K562 (cell line): Measurements from ENCODE around the gene SERTAD2. TPM values are rescaled to one million over a fixed set of nuclear protein-coding genes. Genes with fewer than 3 reads are reported as not detected.

Experiments
- ATAC-seq: fragments of 200-7000 bp; cut with Tn5 transposase; 3 replicates; pipeline ENCODE4 v1.9.1; 2020; ENCODE audit warnings: moderate library complexity
- BruUV-seq: library from RNA; stranded (reverse); fragments of 400-500 nt; replicated peaks from 2 replicates; lab custom pipeline; 2021; lab: Mats Ljungman, UMichigan
- CTCF ChIA-PET: fragments of 300-600 bp; formaldehyde crosslinking; extraction: SDS; loops from one replicate; lab custom pipeline; 2021; ENCODE audit warnings: low intra/inter-chr PET ratio; lab: Yijun Ruan, JAX
- POLR2A ChIA-PET: fragments of 300-600, 350-650 bp; sonication (Branson Sonifier 250); formaldehyde crosslinking; extraction: SDS; loops from one replicate; lab custom pipeline; 2021; ENCODE audit warnings: antibody characterized with exemption, inconsistent platforms; lab: Yijun Ruan, JAX
- DNase-seq, 4 experiments: peaks; one replicate each; pipeline versions ENCODE4 v3.0.0 to v3.0.0-alpha.2; 2011 to 2018; ENCODE audit warnings: low spot score in 3 of 4, mixed read lengths in 3 of 4; ENCODE audit errors: extremely low read depth in 1 of 4
- FAIRE-seq: peaks from 2 replicates; lab custom pipeline; 2011; peaks lifted over from hg19 to GRCh38; lab: Jason Lieb, UNC
- H2AFZ ChIP-seq: 2 replicates; pipeline ENCODE4 v1.6.0; 2011; ENCODE audit warnings: low read depth, low read length, control low read depth, inconsistent platforms
- H3K27ac ChIP-seq: fragments of 200-600 bp; 3 replicates; pipeline ENCODE4 v1.8.0; 2011; ENCODE audit warnings: low read depth, mild to moderate bottlenecking, control low read depth, inconsistent platforms, low read length, moderate library complexity, mixed read lengths; ENCODE audit errors: extremely low read depth
- H3K27me3 ChIP-seq, 2 experiments: fragments of 300-600 bp in 1 of 2; 2 replicates in 1 of 2; 3 replicates in 1 of 2; pipeline versions ENCODE4 v1.6.0 to v1.8.0; 2011; ENCODE audit warnings: inconsistent platforms in 2 of 2, low read length in 2 of 2, mild to moderate bottlenecking in 1 of 2, mixed read lengths in 1 of 2, moderate library complexity in 1 of 2; ENCODE audit not compliant: control insufficient read depth in 2 of 2, insufficient read depth in 2 of 2
- H3K36me3 ChIP-seq: fragments of 300-600 bp; 3 replicates; pipeline ENCODE4 v1.8.0; 2011; ENCODE audit warnings: mild to moderate bottlenecking, low read length, inconsistent platforms; ENCODE audit not compliant: control insufficient read depth, insufficient read depth
- H3K4me1 ChIP-seq, 2 experiments: fragments of 200-600 bp in 1 of 2; replicated peaks in 1 of 2; 2 replicates in 1 of 2; 3 replicates in 1 of 2; pipeline versions ENCODE4 v1.5.1 to v1.8.0; 2011; ENCODE audit warnings: inconsistent platforms in 2 of 2, low read length in 2 of 2, mild to moderate bottlenecking in 1 of 2, mixed read lengths in 1 of 2, moderate library complexity in 1 of 2; ENCODE audit not compliant: control insufficient read depth in 2 of 2, insufficient read depth in 2 of 2
- H3K4me2 ChIP-seq: 2 replicates; pipeline ENCODE4 v1.6.1; 2011; ENCODE audit warnings: low read length, control low read depth, inconsistent platforms, mixed read lengths; ENCODE audit not compliant: insufficient read depth
- H3K4me3 ChIP-seq: fragments of 200-600 bp; sonication (generic), shearing (Covaris generic); 2 replicates; pipeline ENCODE4 v1.5.1; 2016; ENCODE audit warnings: control low read depth, inconsistent platforms
- H3K79me2 ChIP-seq: fragments of 200-600 bp; 3 replicates; pipeline ENCODE4 v1.8.0; 2011; ENCODE audit warnings: low read length, inconsistent platforms; ENCODE audit not compliant: control insufficient read depth, insufficient read depth
- H3K9ac ChIP-seq, 2 experiments: 2 replicates each; pipeline versions ENCODE4 v1.6.0 to v1.6.1; 2011; ENCODE audit warnings: low read depth in 2 of 2, low read length in 2 of 2, control low read depth in 1 of 2, inconsistent platforms in 1 of 2, mild to moderate bottlenecking in 1 of 2, mixed read lengths in 1 of 2; ENCODE audit not compliant: insufficient read depth in 1 of 2
- H3K9me1 ChIP-seq: one replicate; pipeline ENCODE4 v1.6.0; 2011; ENCODE audit warnings: inconsistent platforms, mild to moderate bottlenecking, low read length, moderate library complexity; ENCODE audit not compliant: control insufficient read depth, insufficient read depth
- H3K9me3 ChIP-seq: replicated peaks from 2 replicates; pipeline ENCODE4 v1.5.1; 2011; ENCODE audit warnings: low read depth, low read length, inconsistent platforms; ENCODE audit not compliant: control insufficient read depth, insufficient read depth
- H4K20me1 ChIP-seq: replicated peaks from 2 replicates; pipeline ENCODE4 v1.6.1; 2011; ENCODE audit warnings: low read length, inconsistent platforms, mixed read lengths; ENCODE audit not compliant: control insufficient read depth, insufficient read depth
- AFF4 ChIP-seq: sonication (generic); formaldehyde crosslinking; IDR thresholded peaks from 2 replicates; pipeline ENCODE4 v1.8.0; 2023; ENCODE audit warnings: mild to moderate bottlenecking, missing genetic modification reagents
- CTBP1 ChIP-seq: fragments of 450-650 bp; IDR thresholded peaks from 2 replicates; pipeline ENCODE4 v1.6.1; 2016; ENCODE audit warnings: borderline replicate concordance
- ETV1 ChIP-seq: fragments of 450-650 bp; conservative IDR thresholded peaks from 2 replicates; pipeline ENCODE4 v1.6.1; 2016; ENCODE audit warnings: missing genetic modification characterization, control low read depth, low read depth, missing compliant biosample characterization
- FIP1L1 ChIP-seq: fragments of 200-400 bp; formaldehyde crosslinking; IDR thresholded peaks from 2 replicates; pipeline ENCODE4 v1.6.1; 2018; ENCODE audit warnings: mild to moderate bottlenecking, low read depth, low read length; ENCODE audit not compliant: poor library complexity, severe bottlenecking
- HMBOX1 ChIP-seq: sonication (generic); IDR thresholded peaks from 2 replicates; pipeline ENCODE4 v1.6.1; 2016
- HNRNPLL ChIP-seq: fragments of 200-400 bp; formaldehyde crosslinking; IDR thresholded peaks from 2 replicates; pipeline ENCODE4 v1.6.1; 2017; ENCODE audit warnings: low read length, low read depth, mild to moderate bottlenecking; ENCODE audit not compliant: poor library complexity, severe bottlenecking
- KDM2B ChIP-seq: fragments of 250-450 bp; sonication (Bioruptor Pico); IDR thresholded peaks from 2 replicates; pipeline ENCODE4 v1.8.0; 2021; ENCODE audit warnings: mild to moderate bottlenecking, moderate library complexity
- KLF6 ChIP-seq: fragments of 250-450 bp; sonication (Bioruptor Pico); IDR thresholded peaks from 2 replicates; pipeline ENCODE4 v1.4.0; 2020; ENCODE audit warnings: mild to moderate bottlenecking, moderate library complexity, borderline replicate concordance
- L3MBTL2 ChIP-seq: fragments of 450-650 bp; IDR thresholded peaks from 2 replicates; pipeline ENCODE4 v1.6.1; 2016; ENCODE audit warnings: mild to moderate bottlenecking, moderate library complexity
- PHB ChIP-seq: fragments of 250-450 bp; sonication (Bioruptor Pico); IDR thresholded peaks from 2 replicates; pipeline ENCODE4 v1.5.0; 2021
- SREBF1 ChIP-seq: fragments of 150-350 bp; IDR thresholded peaks from 2 replicates; pipeline ENCODE4 v1.6.1; 2014; ENCODE audit warnings: antibody characterized with exemption, low read depth, low read length, borderline replicate concordance
- THAP12 ChIP-seq: fragments of 250-450 bp; sonication (Bioruptor Pico); IDR thresholded peaks from 2 replicates; pipeline ENCODE4 v1.9.0; 2021; ENCODE audit warnings: mild to moderate bottlenecking, inconsistent platforms
- USF1 ChIP-seq: sonication (generic); formaldehyde crosslinking; IDR thresholded peaks from 2 replicates; pipeline ENCODE4 v1.9.0; 2022; ENCODE audit warnings: mild to moderate bottlenecking, missing genetic modification reagents
- WGBS: fragments of 100-300 bp; shearing (Covaris generic); methylation state at CpG from one replicate; pipeline ENCODE4 v1.1.6; 2016; ENCODE audit warnings: low coverage, mixed read lengths; ENCODE audit not compliant: insufficient coverage; ENCODE audit errors: missing lambda C conversion rate; 5-methylcytosine and 5-hydroxymethylcytosine counted together
- in situ Hi-C: fragments of 300-500 bp; cut with MboI; formaldehyde crosslinking; loops from 4 replicates; pipeline ENCODE4 v1.15.0; 2018; ENCODE audit warnings: inconsistent platforms, mixed read lengths
- intact Hi-C: fragments of 100-400 bp; cut with micrococcal nuclease; formaldehyde crosslinking; loops from 2 replicates; pipeline ENCODE4 v1.14.2; 2022
- polyA plus RNA-seq, 8 experiments: library from polyadenylated mRNA; depleted of rRNA in 4 of 8; stranded (reverse) in 5 of 8; unstranded in 3 of 8; fragments of >200 nt; fragmentation: Nextera tagmentation in 2 of 8; fragmentation: Illumina TruSeq in 1 of 8; extraction: Ambion mirVana in 2 of 8; extraction: Trizol in 1 of 8; gene quantifications; 2 replicates each; pipeline versions ENCODE4 v1.2.1 to v1.2.3, GENCODE V29; 2011 to 2014; ENCODE audit warnings: inconsistent platforms in 1 of 8, missing spikeins in 1 of 8
- total RNA-seq, 7 experiments: library from RNA; depleted of rRNA in 6 of 7; stranded (reverse); fragments of >200 nt in 6 of 7; fragmentation: Illumina TruSeq in 2 of 7; extraction: Trizol in 2 of 7; gene quantifications; 2 replicates each; pipeline versions ENCODE4 v1.2.1 to v1.2.3, GENCODE V29; 2011 to 2021; ENCODE audit warnings: low replicate concordance in 1 of 7

Gene SERTAD2
- total and polyA plus RNA-seq, 9 of the 15 experiments (the other 6 are each of a cell fraction or from before 2014, with no cell fraction given), result 3.0 to 12.5 (median 6.1) TPM

- Histone ChIP-seq H3K4me3 (no peak overlapping the region), H3K36me3 (no peaks in the 10 kb centered on the region), H3K27ac (no peak overlapping the region), H2AFZ (no peak overlapping the region), H4K20me1 (no peaks in the 10 kb centered on the region), H3K9ac (no peak overlapping the region), H3K9me1 (no peaks in the 10 kb centered on the region), H3K4me2 (no peak overlapping the region), H3K79me2 (no peaks in the 10 kb centered on the region), H3K4me1 (no peaks in the 10 kb centered on the region; a peak in 2 of 5 replicates), H3K9me3 (no peaks in the 10 kb centered on the region), H3K27me3 (no peaks in the 10 kb centered on the region)
- ChIA-PET CTCF (no interaction called here), POLR2A (interaction anchor here (1.2 to 3.7 kb wide), 2 partner anchors 9 to 11 kb away, joined by 6 to 39 read pairs; partner anchors contain the start of gene SERTAD2)
- intact Hi-C loops (no loop called here), in situ Hi-C loops (no loop called here)
- no TSS peak for BruUV-seq
- no peak for DNase-seq
- WGBS, result 52% methylated on average over 8 of the region's 8 CpGs
- no peak for FAIRE-seq
- no peak for ATAC-seq
- no peak for TF ChIP-seq AFF4 (CRISPR knock-in tag)
- TF ChIP-seq SREBF1, result no peak
- TF ChIP-seq KDM2B (CRISPR knock-in tag), result no peak
- TF ChIP-seq PHB (CRISPR knock-in tag), result no peak
- no peak for TF ChIP-seq CTBP1
- no peak for TF ChIP-seq FIP1L1
- no peak for TF ChIP-seq HNRNPLL
- no peak for TF ChIP-seq ETV1 (tag)
- TF ChIP-seq USF1 (CRISPR knock-in tag), result no peak
- TF ChIP-seq HMBOX1, result no peak
- TF ChIP-seq THAP12 (CRISPR knock-in tag), result no peak
- TF ChIP-seq L3MBTL2, result no peak
- TF ChIP-seq KLF6 (CRISPR knock-in tag), result no peak
Observed at GRCh38 chr2:64665709-64666108, 12.0 kb upstream of the SERTAD2 start.
